ENCODE measurements around the gene MYO1E.

MYO1E gene

GRCh38 chr15:59244337-59244736 lies 128.3 kb downstream of the MYO1E start:
- H3K4me1 ChIP-seq (ENCODE audit: control insufficient read depth, low read length): peaks cover 27% of the 10 kb centered on the region
- no peak overlapping the region for H3K27ac ChIP-seq (ENCODE audit: low read depth, low read length)
- TF ChIP-seq EZH2phosphoT487 (IDR thresholded peaks at IDR 0.05; ENCODE audit: borderline replicate concordance, low read length): no peak
- TF ChIP-seq CTCF (IDR thresholded peaks at IDR 0.05; ENCODE audit: low read depth, low read length, poor library complexity, severe bottlenecking): no peak
- peaks cover 9% of the 10 kb centered on the region for H3F3A ChIP-seq (ENCODE audit: control insufficient read depth, insufficient read depth)
- H3K36me3 ChIP-seq (ENCODE audit: control insufficient read depth, low read length): no peaks in the 10 kb centered on the region
- no peak overlapping the region for H3K4me3 ChIP-seq (ENCODE audit: low read length)
- H3K9me3 ChIP-seq (ENCODE audit: control insufficient read depth, insufficient read depth, low read length): no peaks in the 10 kb centered on the region
- no peaks in the 10 kb centered on the region for H4K20me1 ChIP-seq (ENCODE audit: control insufficient read depth, insufficient read depth, low read depth, low read length)
- no peak overlapping the region for H3K4me2 ChIP-seq (ENCODE audit: low read length)
- no peaks in the 10 kb centered on the region for H3K79me2 ChIP-seq (ENCODE audit: control insufficient read depth, low read length)
- no peaks in the 10 kb centered on the region for H3K27me3 ChIP-seq (ENCODE audit: control insufficient read depth, low read length)
- no peaks in the 10 kb centered on the region for H3K9me2 ChIP-seq (replicated peaks; ENCODE audit: control insufficient read depth, low read length)

GRCh38 chr15:59243622-59244021 lies 129.0 kb downstream of the MYO1E start:
- Histone ChIP-seq H3F3A (ENCODE audit: control insufficient read depth, insufficient read depth) (peaks cover 6% of the 10 kb centered on the region), H3K4me3 (ENCODE audit: low read length) (no peak overlapping the region), H4K20me1 (ENCODE audit: control insufficient read depth, insufficient read depth, low read depth, low read length) (no peaks in the 10 kb centered on the region), H3K79me2 (ENCODE audit: control insufficient read depth, low read length) (no peaks in the 10 kb centered on the region), H3K4me2 (ENCODE audit: low read length) (no peak overlapping the region), H3K9me3 (ENCODE audit: control insufficient read depth, insufficient read depth, low read length) (no peaks in the 10 kb centered on the region), H3K4me1 (ENCODE audit: control insufficient read depth, low read length) (peaks cover 20% of the 10 kb centered on the region), H3K27me3 (ENCODE audit: control insufficient read depth, low read length) (no peaks in the 10 kb centered on the region), H3K9me2 (replicated peaks; ENCODE audit: control insufficient read depth, low read length) (no peaks in the 10 kb centered on the region), H3K27ac (ENCODE audit: low read depth, low read length) (no peak overlapping the region), H3K36me3 (ENCODE audit: control insufficient read depth, low read length) (no peaks in the 10 kb centered on the region)
- no peak for TF ChIP-seq CTCF (IDR thresholded peaks at IDR 0.05; ENCODE audit: low read depth, low read length, poor library complexity, severe bottlenecking)
- no peak for TF ChIP-seq EZH2phosphoT487 (IDR thresholded peaks at IDR 0.05; ENCODE audit: borderline replicate concordance, low read length)

- no peak for TF ChIP-seq EZH2phosphoT487 (IDR thresholded peaks at IDR 0.05; ENCODE audit: borderline replicate concordance, low read length)
- TF ChIP-seq CTCF (IDR thresholded peaks at IDR 0.05; ENCODE audit: low read depth, low read length, poor library complexity, severe bottlenecking): no peak
- peaks cover 20% of the 10 kb centered on the region for H3K4me1 ChIP-seq (ENCODE audit: control insufficient read depth, low read length)
- H3K4me2 ChIP-seq (ENCODE audit: low read length): no peak overlapping the region
- no peaks in the 10 kb centered on the region for H3K79me2 ChIP-seq (ENCODE audit: control insufficient read depth, low read length)
- no peaks in the 10 kb centered on the region for H4K20me1 ChIP-seq (ENCODE audit: control insufficient read depth, insufficient read depth, low read depth, low read length)
- no peak overlapping the region for H3K4me3 ChIP-seq (ENCODE audit: low read length)
- peaks cover 4% of the 10 kb centered on the region for H3F3A ChIP-seq (ENCODE audit: control insufficient read depth, insufficient read depth)
- no peaks in the 10 kb centered on the region for H3K9me3 ChIP-seq (ENCODE audit: control insufficient read depth, insufficient read depth, low read length)
- H3K27me3 ChIP-seq (ENCODE audit: control insufficient read depth, low read length): no peaks in the 10 kb centered on the region
- H3K36me3 ChIP-seq (ENCODE audit: control insufficient read depth, low read length): peaks cover 3% of the 10 kb centered on the region; the same call in 1 of the 2 replicates
- no peaks in the 10 kb centered on the region for H3K9me2 ChIP-seq (replicated peaks; ENCODE audit: control insufficient read depth, low read length)
- H3K27ac ChIP-seq (ENCODE audit: low read depth, low read length): no peak overlapping the region
These were observed 130.0 kb downstream of the MYO1E start for GRCh38 chr15:59242649-59243048.
